PC-9 (cell line): ENCODE results near the gene VEPH1. TPM values are rescaled to one million over a fixed set of nuclear protein-coding genes. Genes with fewer than 3 reads are reported as not detected.

Experiments
- BruUV-seq: library from RNA; stranded (reverse); fragments of 400-500 nt; replicated peaks from 2 replicates; lab custom pipeline; 2021; lab: Mats Ljungman, UMichigan
- CTCF ChIA-PET: fragments of 300-600 bp; sonication (Branson Sonifier 250); formaldehyde crosslinking; loops from one replicate; lab custom pipeline; 2022; ENCODE audit warnings: antibody characterized with exemption; lab: Charles Lee
- POLR2A ChIA-PET: fragments of 300-600 bp; sonication (Branson Sonifier 250); formaldehyde crosslinking; loops from one replicate; lab custom pipeline; 2022; ENCODE audit warnings: antibody characterized with exemption; ENCODE audit not compliant: unreplicated experiment; lab: Charles Lee
- DNase-seq, 2 experiments: peaks; one replicate each; pipeline versions ENCODE4 v3.0.0 to v3.0.0-alpha.2; 2015 to 2022; ENCODE audit warnings: mixed read lengths in 1 of 2
- H2AFZ ChIP-seq: fragments of 200-600 bp; sonication (generic); 2 replicates; pipeline ENCODE4 v1.8.1; 2017; ENCODE audit warnings: antibody characterized with exemption
- H3F3A ChIP-seq: fragments of 200-600 bp; sonication (generic); 2 replicates; pipeline ENCODE4 v1.8.1; 2017; ENCODE audit warnings: antibody characterized with exemption, mild to moderate bottlenecking, low read depth; ENCODE audit not compliant: insufficient read depth
- H3K27ac ChIP-seq: fragments of 200-600 bp; sonication (generic); 2 replicates; pipeline ENCODE4 v1.6.1; 2016; ENCODE audit warnings: mixed run types
- H3K27me3 ChIP-seq: fragments of 200-600 bp; sonication (generic); 2 replicates; pipeline ENCODE4 v1.6.1; 2016; ENCODE audit warnings: low read depth, mixed run types; ENCODE audit not compliant: insufficient read depth
- H3K36me3 ChIP-seq: fragments of 200-600 bp; sonication (generic); 2 replicates; pipeline ENCODE4 v1.6.1; 2016; ENCODE audit warnings: low read depth, mixed run types
- H3K4me1 ChIP-seq: fragments of 200-600 bp; sonication (generic); replicated peaks from 2 replicates; pipeline ENCODE4 v1.6.1; 2016; ENCODE audit warnings: mixed run types; ENCODE audit not compliant: insufficient read depth
- H3K4me2 ChIP-seq: fragments of 200-600 bp; sonication (generic); 2 replicates; pipeline ENCODE4 v1.6.1; 2017; ENCODE audit warnings: mixed run types
- H3K4me3 ChIP-seq: fragments of 200-600 bp; sonication (generic); 2 replicates; pipeline ENCODE4 v1.6.1; 2016; ENCODE audit warnings: mixed run types
- H3K79me2 ChIP-seq: fragments of 200-600 bp; sonication (generic); 2 replicates; pipeline ENCODE4 v1.6.1; 2017; ENCODE audit warnings: low read depth, mixed run types
- H3K9me2 ChIP-seq: fragments of 200-600 bp; sonication (generic); 2 replicates; pipeline ENCODE4 v1.8.1; 2017; ENCODE audit warnings: mild to moderate bottlenecking; ENCODE audit not compliant: insufficient read depth
- H3K9me3 ChIP-seq: fragments of 200-600 bp; sonication (generic); 2 replicates; pipeline ENCODE4 v1.8.1; 2016; ENCODE audit warnings: low read depth; ENCODE audit not compliant: insufficient read depth
- H4K20me1 ChIP-seq: fragments of 200-600 bp; sonication (generic); 2 replicates; pipeline ENCODE4 v1.8.1; 2017; ENCODE audit not compliant: insufficient read depth
- EZH2 ChIP-seq: fragments of 200-600 bp; sonication (generic); IDR thresholded peaks from 2 replicates; pipeline ENCODE4 v1.8.0; 2017; ENCODE audit warnings: antibody characterized with exemption, low read depth
- intact Hi-C: fragments of 100-400 bp; cut with micrococcal nuclease; formaldehyde crosslinking; loops from one replicate; pipeline ENCODE4 v1.10.0; 2022; ENCODE audit not compliant: unreplicated experiment
- total RNA-seq: library from RNA; stranded (reverse); gene quantifications from 2 replicates; pipeline ENCODE4 v1.2.3, GENCODE V29; 2021
- TF ChIP-seq, protein P1 (sequence below): fragments of 200-600 bp; sonication (generic); conservative IDR thresholded peaks from 2 replicates; pipeline ENCODE4 v1.6.1; 2017; ENCODE audit warnings: mixed run types, antibody characterized with exemption, mild to moderate bottlenecking, moderate library complexity

VEPH1 gene
- total RNA-seq, 1 experiment from 2014 or later, result 4.0 TPM

DNA sequence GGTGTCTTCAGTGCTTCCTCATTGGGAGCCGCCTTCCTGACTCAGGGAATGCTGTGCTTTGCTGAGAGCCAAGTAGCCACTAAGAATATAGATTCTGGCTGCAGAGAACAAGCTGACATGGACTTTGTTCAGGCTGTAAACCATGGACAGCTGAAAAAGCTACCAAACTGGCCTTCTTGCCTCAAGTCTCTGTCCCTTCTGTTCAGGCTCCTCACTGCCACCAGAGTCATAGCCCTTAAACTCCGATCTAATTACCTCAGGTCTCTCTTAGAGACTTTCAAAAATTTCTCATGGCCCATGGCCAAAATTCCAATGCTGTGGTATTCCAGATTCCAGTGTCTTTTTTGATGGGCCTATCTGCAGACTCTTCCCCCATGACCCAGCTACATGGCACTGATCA, 86.0 kb downstream of the VEPH1 start:
- TF ChIP-seq, protein P1, sequence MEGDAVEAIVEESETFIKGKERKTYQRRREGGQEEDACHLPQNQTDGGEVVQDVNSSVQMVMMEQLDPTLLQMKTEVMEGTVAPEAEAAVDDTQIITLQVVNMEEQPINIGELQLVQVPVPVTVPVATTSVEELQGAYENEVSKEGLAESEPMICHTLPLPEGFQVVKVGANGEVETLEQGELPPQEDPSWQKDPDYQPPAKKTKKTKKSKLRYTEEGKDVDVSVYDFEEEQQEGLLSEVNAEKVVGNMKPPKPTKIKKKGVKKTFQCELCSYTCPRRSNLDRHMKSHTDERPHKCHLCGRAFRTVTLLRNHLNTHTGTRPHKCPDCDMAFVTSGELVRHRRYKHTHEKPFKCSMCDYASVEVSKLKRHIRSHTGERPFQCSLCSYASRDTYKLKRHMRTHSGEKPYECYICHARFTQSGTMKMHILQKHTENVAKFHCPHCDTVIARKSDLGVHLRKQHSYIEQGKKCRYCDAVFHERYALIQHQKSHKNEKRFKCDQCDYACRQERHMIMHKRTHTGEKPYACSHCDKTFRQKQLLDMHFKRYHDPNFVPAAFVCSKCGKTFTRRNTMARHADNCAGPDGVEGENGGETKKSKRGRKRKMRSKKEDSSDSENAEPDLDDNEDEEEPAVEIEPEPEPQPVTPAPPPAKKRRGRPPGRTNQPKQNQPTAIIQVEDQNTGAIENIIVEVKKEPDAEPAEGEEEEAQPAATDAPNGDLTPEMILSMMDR, result no peak
- TF ChIP-seq EZH2, result no peak
- CTCF ChIA-PET, result no interaction called here
- no peak overlapping the region for H3K4me3 ChIP-seq
- H3K79me2 ChIP-seq, result no peaks in the 10 kb centered on the region
- no peak overlapping the region for H3K27ac ChIP-seq
- intact Hi-C loops, result no loop called here
- H3K9me3 ChIP-seq, result 0 out of 2 replicates have a peak, but pooled peaks cover 4% of the 10 kb centered on the region
- no peak for DNase-seq
- no TSS peak for BruUV-seq
- H3K4me1 ChIP-seq, result peaks cover 12% of the 10 kb centered on the region; the same call in 1 of the 2 replicates
- H3K27me3 ChIP-seq, result no peaks in the 10 kb centered on the region
- no peak overlapping the region for H3K4me2 ChIP-seq
- 0 out of 2 replicates have a peak overlapping the region, but pooled peaks have one; percentile 6 for H2AFZ ChIP-seq
- no peaks in the 10 kb centered on the region for H3K9me2 ChIP-seq
- POLR2A ChIA-PET, result interaction anchor here (0.6 kb wide), 1 partner anchor 530 kb away, joined by 9 read pairs; no protein-coding TSS in a partner anchor
- no peaks in the 10 kb centered on the region for H4K20me1 ChIP-seq
- H3K36me3 ChIP-seq, result no peaks in the 10 kb centered on the region
- H3F3A ChIP-seq, result no peaks in the 10 kb centered on the region

DNA sequence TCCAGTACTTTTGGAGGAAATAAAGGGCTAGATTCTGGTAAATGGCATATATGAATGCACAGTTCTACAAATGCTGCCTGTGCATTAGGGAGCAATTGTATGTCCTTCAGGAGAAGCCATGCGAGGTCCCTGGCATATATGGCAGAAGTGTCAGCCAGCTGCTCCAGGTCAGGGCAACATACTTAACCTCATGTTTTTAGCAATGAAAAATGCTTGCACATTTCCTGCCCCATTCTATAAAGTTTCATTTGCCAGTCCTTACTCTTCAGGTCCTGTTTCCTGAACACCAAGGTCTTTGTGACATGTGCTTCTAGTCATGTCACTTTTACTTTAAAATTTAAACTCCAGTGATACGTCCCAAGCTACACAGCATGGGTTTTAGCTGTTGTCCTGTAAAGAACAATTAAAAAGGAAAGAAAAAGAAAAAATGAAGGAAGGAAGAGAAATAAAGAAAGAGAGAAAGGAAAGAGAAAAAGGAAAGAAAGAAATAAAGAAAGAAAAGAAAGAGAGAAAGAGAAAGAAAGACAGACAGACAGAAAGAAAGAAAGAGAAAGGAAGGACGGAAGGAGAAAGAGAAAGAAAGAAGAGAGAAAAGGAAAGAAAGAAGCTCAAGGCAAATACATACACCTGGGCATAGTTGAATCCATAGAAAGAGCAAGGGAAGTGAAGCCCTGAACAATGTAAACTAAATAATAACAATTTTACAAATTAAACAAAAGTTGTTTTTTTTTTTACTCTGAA, 86.7 kb downstream of the VEPH1 start:
- no peak for DNase-seq
- TF ChIP-seq, protein P1, result no peak
- no peak for TF ChIP-seq EZH2
- Histone ChIP-seq H2AFZ (no peak overlapping the region), H3K4me3 (no peak overlapping the region), H3K9me3 (0 out of 2 replicates have a peak, but pooled peaks cover 4% of the 10 kb centered on the region), H3K36me3 (no peaks in the 10 kb centered on the region), H3K27ac (no peak overlapping the region), H4K20me1 (no peaks in the 10 kb centered on the region), H3K79me2 (no peaks in the 10 kb centered on the region), H3K4me1 (peaks cover 12% of the 10 kb centered on the region; the same call in 1 of the 2 replicates), H3K27me3 (no peaks in the 10 kb centered on the region), H3K4me2 (no peak overlapping the region), H3K9me2 (no peaks in the 10 kb centered on the region), H3F3A (no peaks in the 10 kb centered on the region)
- BruUV-seq, result no TSS peak
- intact Hi-C loops, result no loop called here
- POLR2A ChIA-PET, result interaction anchor here (0.6 kb wide), 1 partner anchor 529 kb away, joined by 9 read pairs; no protein-coding TSS in a partner anchor
- CTCF ChIA-PET, result no interaction called here

DNA sequence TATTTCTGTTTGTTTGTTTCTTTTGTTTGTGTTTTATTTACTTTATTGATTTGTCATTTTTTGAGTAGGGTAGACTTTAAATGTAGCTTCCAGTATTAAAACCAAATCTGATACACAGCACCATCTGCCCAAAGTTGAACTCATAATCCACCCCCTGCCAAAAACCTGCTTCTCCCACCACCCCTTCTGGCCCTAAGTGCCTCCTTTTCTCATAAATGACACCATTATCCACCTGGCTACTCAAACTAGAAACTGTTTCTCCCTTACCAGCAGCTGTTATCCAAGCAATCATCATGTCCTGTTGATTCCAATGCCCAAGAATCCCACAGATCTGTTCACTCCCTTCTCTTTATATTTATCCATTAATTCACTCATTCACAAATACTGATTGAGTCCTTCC, 88.4 kb downstream of the VEPH1 start:
- H3K36me3 ChIP-seq, result no peaks in the 10 kb centered on the region
- no peak overlapping the region for H2AFZ ChIP-seq
- POLR2A ChIA-PET, result no interaction called here
- CTCF ChIA-PET, result no interaction called here
- H3K9me2 ChIP-seq, result no peaks in the 10 kb centered on the region
- no peak overlapping the region for H3K27ac ChIP-seq
- no peak overlapping the region for H3K4me3 ChIP-seq
- no peak for TF ChIP-seq EZH2
- TF ChIP-seq, protein P1, result no peak
- no peak overlapping the region for H3K4me2 ChIP-seq
- peaks cover 4% of the 10 kb centered on the region; the same call in 1 of the 2 replicates for H3K9me3 ChIP-seq
- intact Hi-C loops, result no loop called here
- no TSS peak for BruUV-seq
- no peaks in the 10 kb centered on the region for H3F3A ChIP-seq
- no peaks in the 10 kb centered on the region for H4K20me1 ChIP-seq
- no peaks in the 10 kb centered on the region for H3K27me3 ChIP-seq
- peaks cover 21% of the 10 kb centered on the region for H3K4me1 ChIP-seq
- no peak for DNase-seq
- H3K79me2 ChIP-seq, result no peaks in the 10 kb centered on the region
